ENCODE data around the gene YPEL2.

Gene YPEL2

GRCh38 chr17:59356543-59357218, 25.2 kb downstream of the YPEL2 start:
- Histone ChIP-seq H3K4me3 (ENCODE audit: low read length) (no peak overlapping the region), H3K27ac (ENCODE audit: low read depth, low read length) (no peak overlapping the region), H3K36me3 (ENCODE audit: control insufficient read depth, low read length) (no peaks in the 10 kb centered on the region), H3F3A (ENCODE audit: control insufficient read depth, insufficient read depth) (no peaks in the 10 kb centered on the region), H3K4me2 (ENCODE audit: low read length) (no peak overlapping the region), H3K9me3 (ENCODE audit: control insufficient read depth, insufficient read depth, low read length) (no peaks in the 10 kb centered on the region), H3K4me1 (ENCODE audit: control insufficient read depth, low read length) (peaks cover 11% of the 10 kb centered on the region), H3K27me3 (ENCODE audit: control insufficient read depth, low read length) (no peaks in the 10 kb centered on the region), H3K9me2 (replicated peaks; ENCODE audit: control insufficient read depth, low read length) (no peaks in the 10 kb centered on the region), H3K79me2 (ENCODE audit: control insufficient read depth, low read length) (no peaks in the 10 kb centered on the region), H4K20me1 (ENCODE audit: control insufficient read depth, insufficient read depth, low read depth, low read length) (no peaks in the 10 kb centered on the region)
- TF ChIP-seq EZH2phosphoT487 (IDR thresholded peaks at IDR 0.05; ENCODE audit: borderline replicate concordance, low read length), result no peak
- TF ChIP-seq CTCF (IDR thresholded peaks at IDR 0.05; ENCODE audit: low read depth, low read length, poor library complexity, severe bottlenecking), result no peak

GRCh38 chr17:59357219-59357697, 25.8 kb downstream of the YPEL2 start:
- H3F3A ChIP-seq (ENCODE audit: control insufficient read depth, insufficient read depth), result no peaks in the 10 kb centered on the region
- H4K20me1 ChIP-seq (ENCODE audit: control insufficient read depth, insufficient read depth, low read depth, low read length), result no peaks in the 10 kb centered on the region
- H3K27ac ChIP-seq (ENCODE audit: low read depth, low read length), result no peak overlapping the region
- H3K36me3 ChIP-seq (ENCODE audit: control insufficient read depth, low read length), result no peaks in the 10 kb centered on the region
- TF ChIP-seq EZH2phosphoT487 (IDR thresholded peaks at IDR 0.05; ENCODE audit: borderline replicate concordance, low read length), result no peak
- TF ChIP-seq CTCF (IDR thresholded peaks at IDR 0.05; ENCODE audit: low read depth, low read length, poor library complexity, severe bottlenecking), result no peak
- H3K4me1 ChIP-seq (ENCODE audit: control insufficient read depth, low read length), result peaks cover 17% of the 10 kb centered on the region
- H3K4me3 ChIP-seq (ENCODE audit: low read length), result no peak overlapping the region
- H3K9me2 ChIP-seq (replicated peaks; ENCODE audit: control insufficient read depth, low read length), result no peaks in the 10 kb centered on the region
- H3K79me2 ChIP-seq (ENCODE audit: control insufficient read depth, low read length), result no peaks in the 10 kb centered on the region
- H3K4me2 ChIP-seq (ENCODE audit: low read length), result no peak overlapping the region
- H3K27me3 ChIP-seq (ENCODE audit: control insufficient read depth, low read length), result no peaks in the 10 kb centered on the region
- no peaks in the 10 kb centered on the region for H3K9me3 ChIP-seq (ENCODE audit: control insufficient read depth, insufficient read depth, low read length)

DNA sequence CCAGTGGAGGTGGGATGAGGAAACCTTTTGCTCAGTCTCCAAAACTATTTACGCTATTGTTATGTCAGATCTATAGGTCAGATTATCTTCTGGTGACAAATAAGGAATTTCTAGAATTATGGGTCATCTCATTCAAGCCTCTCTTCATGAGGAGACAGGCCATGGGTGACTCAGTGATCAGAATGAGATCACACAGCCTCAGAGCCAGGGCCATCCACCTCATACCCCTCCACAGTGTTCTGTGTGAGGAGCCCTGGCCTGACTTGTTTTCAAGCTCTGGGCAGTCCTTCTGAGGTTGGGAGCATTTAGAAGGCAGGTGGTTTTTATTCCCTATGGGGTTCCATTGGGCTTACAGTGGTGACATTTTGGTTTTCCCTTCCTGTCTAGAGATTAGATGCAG, 26.5 kb downstream of the YPEL2 start:
- Histone ChIP-seq H3F3A (ENCODE audit: control insufficient read depth, insufficient read depth) (no peaks in the 10 kb centered on the region), H3K4me1 (ENCODE audit: control insufficient read depth, low read length) (peaks cover 24% of the 10 kb centered on the region), H3K4me3 (ENCODE audit: low read length) (no peak overlapping the region), H3K4me2 (ENCODE audit: low read length) (no peak overlapping the region), H3K27me3 (ENCODE audit: control insufficient read depth, low read length) (no peaks in the 10 kb centered on the region), H3K9me3 (ENCODE audit: control insufficient read depth, insufficient read depth, low read length) (no peaks in the 10 kb centered on the region), H3K79me2 (ENCODE audit: control insufficient read depth, low read length) (no peaks in the 10 kb centered on the region), H4K20me1 (ENCODE audit: control insufficient read depth, insufficient read depth, low read depth, low read length) (no peaks in the 10 kb centered on the region), H3K9me2 (replicated peaks; ENCODE audit: control insufficient read depth, low read length) (no peaks in the 10 kb centered on the region), H3K27ac (ENCODE audit: low read depth, low read length) (no peak overlapping the region), H3K36me3 (ENCODE audit: control insufficient read depth, low read length) (no peaks in the 10 kb centered on the region)
- TF ChIP-seq EZH2phosphoT487 (IDR thresholded peaks at IDR 0.05; ENCODE audit: borderline replicate concordance, low read length) (no peak), CTCF (IDR thresholded peaks at IDR 0.05; ENCODE audit: low read depth, low read length, poor library complexity, severe bottlenecking) (no peak)
